ENCODE results near the gene PIP5K1B.

GRCh38 chr9:68805890-68806517 is 101.0 kb downstream of the PIP5K1B start:
- no peak for TF ChIP-seq IKZF4 (CRISPR knock-in tag; IDR thresholded peaks at IDR 0.05; ENCODE audit: borderline replicate concordance, low read depth, not compliant biosample characterization)
- no peak for TF ChIP-seq FOXM1 (CRISPR knock-in tag; IDR thresholded peaks at IDR 0.05)
- no peak for TF ChIP-seq TBX3 (IDR thresholded peaks at IDR 0.05; ENCODE audit: borderline replicate concordance)
- no peak for TF ChIP-seq ZNF18 (CRISPR knock-in tag; IDR thresholded peaks at IDR 0.05; ENCODE audit: insufficient replicate concordance)
- no peak for TF ChIP-seq STAT6 (CRISPR knock-in tag; IDR thresholded peaks at IDR 0.05; ENCODE audit: borderline replicate concordance)
- no peak for TF ChIP-seq ZNF550 (CRISPR knock-in tag; IDR thresholded peaks at IDR 0.05; ENCODE audit: borderline replicate concordance)
- TF ChIP-seq POLR2A (IDR thresholded peaks at IDR 0.05; ENCODE audit: insufficient read depth in 1 of 2, low read depth in 2 of 2, low read length in 2 of 2): no peak
